HepG2 (cell line): ENCODE measurements around the gene SLIT1. TPM values are rescaled to one million over a fixed set of nuclear protein-coding genes. Genes with fewer than 3 reads are reported as not detected.

Experiments
- ARNT2 ChIP-seq: sonication (generic); formaldehyde crosslinking; IDR thresholded peaks from 2 replicates; pipeline ENCODE4 v1.8.0; 2022; ENCODE audit warnings: mild to moderate bottlenecking, low read depth, missing genetic modification reagents, moderate library complexity
- FOSL1 ChIP-seq: sonication (generic); formaldehyde crosslinking; IDR thresholded peaks from 2 replicates; pipeline ENCODE4 v1.9.0; 2021; ENCODE audit warnings: missing genetic modification reagents, borderline replicate concordance
- FOXC1 ChIP-seq: sonication (generic); formaldehyde crosslinking; IDR thresholded peaks from 2 replicates; pipeline ENCODE4 v1.8.0; 2022; ENCODE audit warnings: mild to moderate bottlenecking, missing genetic modification reagents, borderline replicate concordance
- FOXJ3 ChIP-seq: sonication (generic); formaldehyde crosslinking; IDR thresholded peaks from 2 replicates; pipeline ENCODE4 v1.4.0; 2020; ENCODE audit warnings: missing genetic modification reagents, mild to moderate bottlenecking, borderline replicate concordance
- FOXK2 ChIP-seq: fragments of 450-650 bp; IDR thresholded peaks from 2 replicates; pipeline ENCODE4 v1.6.1; 2016
- GLMP ChIP-seq: sonication (generic); formaldehyde crosslinking; IDR thresholded peaks from 2 replicates; pipeline ENCODE4 v1.9.0; 2021; ENCODE audit warnings: missing genetic modification reagents, mild to moderate bottlenecking, borderline replicate concordance
- GPBP1L1 ChIP-seq: sonication (generic); formaldehyde crosslinking; IDR thresholded peaks from 2 replicates; pipeline ENCODE4 v1.5.0; 2020; ENCODE audit warnings: mild to moderate bottlenecking, missing genetic modification reagents
- GRHL1 ChIP-seq: sonication (generic); formaldehyde crosslinking; conservative IDR thresholded peaks from 2 replicates; pipeline ENCODE4 v1.8.0; 2022; ENCODE audit warnings: missing genetic modification reagents
- HOXA3 ChIP-seq: sonication (generic); formaldehyde crosslinking; IDR thresholded peaks from 2 replicates; pipeline ENCODE4 v1.5.0; 2020; ENCODE audit warnings: missing genetic modification reagents
- KLF11 ChIP-seq: IDR thresholded peaks from 2 replicates; pipeline ENCODE4 v1.6.1; 2016; ENCODE audit warnings: missing compliant biosample characterization
- NAIF1 ChIP-seq: sonication (generic); formaldehyde crosslinking; IDR thresholded peaks from 2 replicates; pipeline ENCODE4 v1.5.0; 2020; ENCODE audit warnings: mild to moderate bottlenecking, missing genetic modification reagents, borderline replicate concordance
- SATB2 ChIP-seq: sonication (generic); formaldehyde crosslinking; IDR thresholded peaks from 2 replicates; pipeline ENCODE4 v1.5.0; 2020; ENCODE audit warnings: missing genetic modification reagents
- SCMH1 ChIP-seq: sonication (generic); formaldehyde crosslinking; IDR thresholded peaks from 2 replicates; pipeline ENCODE4 v1.9.0; 2021; ENCODE audit warnings: missing genetic modification reagents, mild to moderate bottlenecking, borderline replicate concordance
- SPEN ChIP-seq: sonication (generic); formaldehyde crosslinking; IDR thresholded peaks from 2 replicates; pipeline ENCODE4 v1.5.1; 2020; ENCODE audit warnings: low read depth, mild to moderate bottlenecking, missing genetic modification reagents
- TCF7L2 ChIP-seq: IDR thresholded peaks from 2 replicates; pipeline ENCODE4 v1.6.1; 2011; ENCODE audit warnings: mild to moderate bottlenecking, low read depth, low read length, moderate library complexity
- ZBTB20 ChIP-seq: sonication (generic); formaldehyde crosslinking; IDR thresholded peaks from 2 replicates; pipeline ENCODE4 v1.8.1; 2023; ENCODE audit warnings: missing genetic modification reagents, low read depth, mild to moderate bottlenecking, borderline replicate concordance
- ZBTB43 ChIP-seq: sonication (generic); formaldehyde crosslinking; conservative IDR thresholded peaks from 2 replicates; pipeline ENCODE4 v1.4.0; 2020; ENCODE audit warnings: missing genetic modification reagents
- ZMAT5 ChIP-seq: sonication (generic); formaldehyde crosslinking; IDR thresholded peaks from 2 replicates; pipeline ENCODE4 v1.5.0; 2020; ENCODE audit warnings: mild to moderate bottlenecking, low read depth, missing genetic modification reagents, borderline replicate concordance
- ZNF3 ChIP-seq: IDR thresholded peaks from 2 replicates; pipeline ENCODE4 v1.7.0; 2017; ENCODE audit warnings: inconsistent platforms
- ZNF616 ChIP-seq: sonication (generic); formaldehyde crosslinking; IDR thresholded peaks from 2 replicates; pipeline ENCODE4 v1.5.0; 2020; ENCODE audit warnings: low read depth, mild to moderate bottlenecking, missing genetic modification reagents
- ZNF850 ChIP-seq: sonication (generic); formaldehyde crosslinking; conservative IDR thresholded peaks from 2 replicates; pipeline ENCODE4 v1.9.0; 2021; ENCODE audit warnings: mild to moderate bottlenecking, missing genetic modification reagents
- ZSCAN31 ChIP-seq: sonication (generic); formaldehyde crosslinking; IDR thresholded peaks from 2 replicates; pipeline ENCODE4 v1.5.0; 2020; ENCODE audit warnings: low read depth, mild to moderate bottlenecking, missing genetic modification reagents
- ZSCAN5A ChIP-seq: sonication (generic); formaldehyde crosslinking; IDR thresholded peaks from 2 replicates; pipeline ENCODE4 v1.8.0; 2022; ENCODE audit warnings: mild to moderate bottlenecking, missing genetic modification reagents, borderline replicate concordance
- polyA plus RNA-seq, 8 experiments: library from polyadenylated mRNA; depleted of rRNA in 3 of 8; stranded (reverse) in 7 of 8; unstranded in 1 of 8; fragments of >200 nt; fragmentation: Illumina TruSeq in 4 of 8; extraction: Trizol in 4 of 8; gene quantifications; 2 replicates each; pipeline versions ENCODE4 v1.2.1 to v1.2.3, GENCODE V29; 2011 to 2016; ENCODE audit warnings: low read depth in 4 of 8, missing spikeins in 1 of 8, mixed read lengths in 1 of 8; ENCODE audit not compliant: insufficient read depth in 1 of 8
- total RNA-seq, 5 experiments: library from RNA; depleted of rRNA; stranded (reverse); fragments of >200 nt; fragmentation: Illumina TruSeq; extraction: Trizol; gene quantifications; 2 replicates each; pipeline ENCODE4 v1.2.3, GENCODE V29; 2016; ENCODE audit warnings: low read depth in 1 of 5

SLIT1 gene
- total and polyA plus RNA-seq, 2 of the 13 experiments (the other 11 are each of a cell fraction or from before 2014, with no cell fraction given): 0.09 to 0.33 TPM

GRCh38 chr10:97081621-97082235, 104.0 kb downstream of the SLIT1 start (continued):
- TF ChIP-seq ZSCAN31 (CRISPR knock-in tag) (peak; percentile 85; the same call in 1 of the 2 replicates), SCMH1 (CRISPR knock-in tag) (no peak), GRHL1 (no peak), SATB2 (CRISPR knock-in tag) (peak; percentile 98), SPEN (CRISPR knock-in tag) (peak; percentile 66; the same call in 1 of the 2 replicates), ZNF3 (CRISPR knock-in tag) (peak; percentile 56; the same call in 1 of the 2 replicates), FOXK2 (no peak), ARNT2 (CRISPR knock-in tag) (peak; percentile 91), ZNF616 (CRISPR knock-in tag) (peak; percentile 95), NAIF1 (CRISPR knock-in tag) (peak; percentile 80; the same call in 1 of the 2 replicates), GLMP (CRISPR knock-in tag) (peak; percentile 94), KLF11 (CRISPR knock-in tag) (peak; percentile 99), ZBTB20 (peak; percentile 87; the same call in 1 of the 2 replicates), HOXA3 (CRISPR knock-in tag) (peak; percentile 78), ZNF850 (CRISPR knock-in tag) (no peak), ZSCAN5A (CRISPR knock-in tag) (peak; percentile 87), ZBTB43 (peak; percentile 93), TCF7L2 (no peak), ZMAT5 (CRISPR knock-in tag) (0 out of 2 replicates have a peak, but pooled peaks have one; percentile 54), FOXC1 (CRISPR knock-in tag) (peak; percentile 97), FOSL1 (CRISPR knock-in tag) (peak; percentile 47; the same call in 1 of the 2 replicates), FOXJ3 (CRISPR knock-in tag) (no peak), GPBP1L1 (CRISPR knock-in tag) (no peak)
